ENCODE measurements around the gene SMARCA4.

SMARCA4 gene

GRCh38 chr19:10960314-10961072 is at the start of gene SMARCA4:
Gene SMARCA4, plus strand, starts transcription at chr19:10961030. Its CDS starts 23,122 bp downstream, at chr19:10984152.
- DNase-seq (ENCODE audit: low read depth in 2 of 2) = peak; percentile 93 to 94

GRCh38 chr19:10911579-10912363 is 49.1 kb upstream of the SMARCA4 start:
- DNase-seq (ENCODE audit: low read depth in 2 of 2) = no peak

GRCh38 chr19:10912619-10913018 is 48.2 kb upstream of the SMARCA4 start:
- no peak for DNase-seq (ENCODE audit: low read depth in 2 of 2)

GRCh38 chr19:10913716-10914340 is 47.0 kb upstream of the SMARCA4 start:
- DNase-seq (ENCODE audit: low read depth in 2 of 2) = no peak

- no peak for DNase-seq (ENCODE audit: low read depth in 2 of 2)
Observed at GRCh38 chr19:10915130-10916091, 45.4 kb upstream of the SMARCA4 start.

GRCh38 chr19:10916602-10917001 is 44.2 kb upstream of the SMARCA4 start:
- DNase-seq (ENCODE audit: low read depth in 2 of 2) = no peak

GRCh38 chr19:10918359-10918758 is 42.5 kb upstream of the SMARCA4 start:
- DNase-seq (ENCODE audit: low read depth in 2 of 2) = no peak

GRCh38 chr19:10919352-10920287 is 41.2 kb upstream of the SMARCA4 start:
- no peak for DNase-seq (ENCODE audit: low read depth in 2 of 2)

- no peak for DNase-seq (ENCODE audit: low read depth in 2 of 2)
Observed at GRCh38 chr19:10920288-10920655, 40.6 kb upstream of the SMARCA4 start.

GRCh38 chr19:10920781-10921180 is 40.0 kb upstream of the SMARCA4 start:
- no peak for DNase-seq (ENCODE audit: low read depth in 2 of 2)

GRCh38 chr19:10921199-10921909 is 39.5 kb upstream of the SMARCA4 start:
- no peak for DNase-seq (ENCODE audit: low read depth in 2 of 2)

GRCh38 chr19:10921910-10922637 is 38.8 kb upstream of the SMARCA4 start:
- DNase-seq (ENCODE audit: low read depth in 2 of 2) = no peak

GRCh38 chr19:10922638-10923014 is 38.2 kb upstream of the SMARCA4 start:
- DNase-seq (ENCODE audit: low read depth in 2 of 2) = no peak

GRCh38 chr19:10923260-10924112 is 37.3 kb upstream of the SMARCA4 start:
- DNase-seq (ENCODE audit: low read depth in 2 of 2) = no peak

GRCh38 chr19:10924597-10924996 is 36.2 kb upstream of the SMARCA4 start:
- no peak for DNase-seq (ENCODE audit: low read depth in 2 of 2)

GRCh38 chr19:10927730-10928562 is 32.9 kb upstream of the SMARCA4 start:
- no peak for DNase-seq (ENCODE audit: low read depth in 2 of 2)
